Astrocyte (in vitro differentiated cells and primary cell): ENCODE results near the gene SMYD4.

Experiments used
- CTCF ChIP-seq: IDR thresholded peaks from 2 replicates; pipeline ENCODE4 v1.5.1; 2011; ENCODE audit warnings: low read depth, mild to moderate bottlenecking, inconsistent platforms, low read length, moderate library complexity; ENCODE audit not compliant: insufficient read depth
- EZH2 ChIP-seq: IDR thresholded peaks from 2 replicates; pipeline ENCODE4 v1.6.1; 2012; ENCODE audit warnings: mild to moderate bottlenecking, low read length, inconsistent platforms; ENCODE audit not compliant: insufficient read depth

GRCh38 chr17:1737531-1738291, 92.0 kb downstream of the SMYD4 start:
- TF ChIP-seq CTCF (no peak), EZH2 (no peak)
